GM18951 (cell line): ENCODE results near the gene FETUB.

Experiments used
- POLR2A ChIP-seq: IDR thresholded peaks from 4 replicates; pipeline ENCODE4 v1.6.1; 2011; ENCODE audit warnings: mild to moderate bottlenecking; ENCODE audit not compliant: insufficient read length, insufficient read depth; ENCODE audit errors: extremely low read depth
- in situ Hi-C: fragments of 300-500 bp; cut with MboI; formaldehyde crosslinking; loops from one replicate; pipeline ENCODE4 v1.12.0; 2022; ENCODE audit warnings: low sequenced_read_pairs, mixed read lengths, inconsistent platforms; ENCODE audit not compliant: unreplicated experiment

Gene FETUB

GRCh38 chr3:186617036-186617946, 22.9 kb upstream of the FETUB start:
- in situ Hi-C loops: loop anchor here (25.0 kb wide), 2 partner anchors 195 to 545 kb away; partner anchors contain the start of gene RFC4
- TF ChIP-seq POLR2A: no peak

DNA sequence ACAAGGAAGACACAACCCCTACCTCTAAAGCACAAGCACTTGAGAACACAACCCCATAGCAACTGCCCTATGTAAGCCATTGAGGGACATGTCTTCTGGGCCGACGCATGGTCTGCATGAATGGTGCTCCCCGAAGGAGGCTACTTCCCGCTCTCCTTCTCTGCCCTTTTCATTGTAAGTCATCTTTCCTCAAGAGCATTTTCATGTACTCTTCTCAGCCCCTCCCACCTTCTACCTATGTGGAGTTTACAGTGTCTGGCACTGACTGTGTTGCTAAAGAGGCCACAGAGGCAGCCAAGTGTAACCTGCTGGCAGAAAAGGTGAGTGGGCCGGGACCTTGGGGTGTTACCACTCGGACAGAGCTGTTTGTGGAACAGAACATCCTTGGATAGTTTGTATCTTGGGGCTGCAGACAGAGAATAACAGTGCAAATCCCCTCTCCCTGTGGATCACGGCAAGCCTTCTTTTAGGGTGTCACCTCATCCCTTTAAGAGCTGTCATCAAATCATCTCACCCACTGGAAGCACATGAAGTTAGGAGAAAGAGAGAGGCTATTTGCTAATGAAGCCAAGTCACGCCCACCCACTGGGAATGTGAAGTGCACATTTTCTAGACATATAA, 21.8 kb upstream of the FETUB start:
- TF ChIP-seq POLR2A: no peak
- in situ Hi-C loops: loop anchor here (25.0 kb wide), 2 partner anchors 194 to 544 kb away; partner anchors contain the start of gene RFC4

GRCh38 chr3:186619787-186620212, 20.4 kb upstream of the FETUB start:
- no peak for TF ChIP-seq POLR2A
- in situ Hi-C loops: loop anchor here (25.0 kb wide), 2 partner anchors 193 to 543 kb away; partner anchors contain the start of gene RFC4

DNA sequence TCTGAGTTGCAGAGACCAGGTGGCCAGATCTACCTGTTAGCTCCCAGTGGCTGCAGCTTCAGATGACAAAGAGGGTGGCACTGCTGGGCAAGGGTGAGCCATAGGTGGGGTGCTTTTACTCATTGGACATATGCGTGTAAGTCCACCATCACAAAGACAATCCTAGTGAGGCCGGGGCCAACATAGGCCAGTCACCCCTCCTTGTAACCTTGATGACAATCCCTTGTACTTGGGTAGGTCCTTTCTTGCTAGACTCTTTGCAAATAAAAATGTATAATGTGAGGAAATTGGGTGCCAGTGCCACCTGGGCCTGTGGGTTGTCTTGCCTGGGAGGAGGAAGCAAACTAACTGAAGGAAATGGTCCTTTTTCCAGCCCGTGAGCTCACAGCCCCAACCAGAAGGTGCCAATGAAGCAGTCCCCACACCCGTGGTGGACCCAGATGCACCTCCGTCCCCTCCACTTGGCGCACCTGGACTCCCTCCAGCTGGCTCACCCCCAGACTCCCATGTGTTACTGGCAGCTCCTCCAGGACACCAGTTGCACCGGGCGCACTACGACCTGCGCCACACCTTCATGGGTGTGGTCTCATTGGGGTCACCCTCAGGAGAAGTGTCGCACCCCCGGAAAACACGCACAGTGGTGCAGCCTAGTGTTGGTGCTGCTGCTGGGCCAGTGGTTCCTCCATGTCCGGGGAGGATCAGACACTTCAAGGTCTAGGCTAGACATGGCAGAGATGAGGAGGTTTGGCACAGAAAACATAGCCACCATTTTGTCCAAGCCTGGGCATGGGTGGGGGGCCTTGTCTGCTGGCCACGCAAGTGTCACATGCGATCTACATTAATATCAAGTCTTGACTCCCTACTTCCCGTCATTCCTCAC, 19.7 kb upstream of the FETUB start:
- in situ Hi-C loops: loop anchor here (25.0 kb wide), 2 partner anchors 192 to 542 kb away; partner anchors contain the start of gene RFC4
- TF ChIP-seq POLR2A: no peak

GRCh38 chr3:186621894-186622650, 18.1 kb upstream of the FETUB start:
- in situ Hi-C loops: loop anchor here (25.0 kb wide), 2 partner anchors 190 to 540 kb away; partner anchors contain the start of gene RFC4

GRCh38 chr3:186622651-186623310, 17.4 kb upstream of the FETUB start:
- no peak for TF ChIP-seq POLR2A
- in situ Hi-C loops: loop anchor here (25.0 kb wide), 2 partner anchors 190 to 540 kb away; partner anchors contain the start of gene RFC4

More at GRCh38 chr3:186621894-186622650, 18.1 kb upstream of the FETUB start:
- TF ChIP-seq POLR2A: no peak

GRCh38 chr3:186624598-186624997, 15.6 kb upstream of the FETUB start:
- in situ Hi-C loops: loop anchor here (25.0 kb wide), 2 partner anchors 188 to 538 kb away; partner anchors contain the start of gene RFC4
- no peak for TF ChIP-seq POLR2A

- in situ Hi-C loops: no loop called here
- TF ChIP-seq POLR2A: no peak
These were observed 14.6 kb upstream of the FETUB start for GRCh38 chr3:186625600-186626042.

DNA sequence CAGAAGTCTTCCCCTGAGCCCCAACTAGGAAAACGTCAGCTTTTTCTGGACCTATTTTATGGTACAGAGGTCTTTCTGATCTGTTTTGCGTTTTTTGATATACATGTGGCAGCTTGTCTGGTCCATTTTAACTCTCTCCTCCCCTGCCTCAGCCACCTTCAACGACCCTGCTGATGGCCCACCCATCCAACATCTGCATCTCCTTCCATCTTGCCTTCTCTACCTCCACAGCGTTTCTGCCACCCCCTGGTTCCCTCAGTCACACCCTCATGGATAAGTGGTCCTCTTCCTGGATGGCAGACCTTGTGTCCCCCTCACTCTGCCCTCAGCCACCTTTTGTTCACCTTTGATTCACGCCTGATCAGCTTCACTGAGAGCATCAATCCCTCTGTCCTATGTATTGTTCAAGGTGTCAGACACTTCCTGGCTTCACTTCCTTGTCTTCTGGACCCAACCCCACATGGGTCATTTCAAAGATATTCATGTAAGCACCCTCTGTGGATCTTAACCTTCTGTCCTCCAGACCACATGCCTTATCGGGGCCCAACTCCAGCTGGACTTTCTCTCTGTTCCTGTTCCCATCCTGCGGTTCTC, 13.8 kb upstream of the FETUB start:
- no peak for TF ChIP-seq POLR2A
- in situ Hi-C loops: no loop called here

- in situ Hi-C loops: no loop called here
- no peak for TF ChIP-seq POLR2A
These were observed 12.3 kb upstream of the FETUB start for GRCh38 chr3:186627852-186628414.

DNA sequence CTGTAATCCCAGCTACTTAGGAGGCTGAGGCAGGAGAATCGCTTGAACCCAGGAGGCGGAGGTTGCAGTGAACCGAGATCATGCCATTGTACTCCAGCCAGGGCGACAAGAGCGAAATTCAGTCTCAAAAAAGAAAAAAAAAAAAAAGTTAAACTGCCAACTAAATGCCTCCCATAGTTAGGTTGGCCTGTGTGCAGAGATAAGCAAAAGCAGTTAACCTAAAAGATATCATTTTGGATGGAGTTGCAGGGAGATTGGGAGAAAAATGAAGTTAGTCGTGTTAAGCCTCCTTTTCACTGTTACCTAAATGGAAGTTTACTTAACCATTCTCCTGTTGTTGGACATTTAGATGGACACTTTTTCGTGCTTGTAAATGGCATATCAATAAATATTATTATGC, 11.4 kb upstream of the FETUB start:
- no peak for TF ChIP-seq POLR2A
- in situ Hi-C loops: no loop called here
